ENCODE measurements around the gene PPM1D.
A peak's percentile ranks its signal among the peaks of the same experiment; 100 is the strongest.

PPM1D gene

DNA sequence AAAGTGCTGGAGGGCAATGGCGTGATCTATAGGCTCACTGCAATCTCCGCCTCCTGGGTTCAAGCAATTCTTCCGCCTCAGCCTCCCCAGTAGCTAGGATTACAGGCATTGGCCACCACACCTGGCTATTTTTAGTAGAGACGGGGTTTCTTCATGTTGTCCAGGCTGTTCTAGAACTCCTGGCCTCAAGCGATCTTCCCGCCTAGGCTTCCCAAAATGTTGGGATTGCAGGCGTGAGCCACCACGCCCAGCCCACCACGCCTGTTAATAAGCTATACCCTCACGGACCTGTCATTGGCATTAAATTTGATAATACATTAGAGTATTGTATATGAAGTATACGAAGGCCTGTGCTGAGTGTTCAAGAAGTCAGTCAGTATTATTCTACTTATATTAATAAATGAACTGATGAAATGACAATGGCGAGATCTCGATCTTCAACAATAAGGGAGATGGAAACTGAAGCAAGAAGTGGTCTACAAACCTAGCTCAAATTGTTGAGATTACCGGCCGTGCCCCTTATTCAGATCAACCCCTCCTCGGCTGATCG lies 76.8 kb downstream of the PPM1D start:
- no peak for DNase-seq

DNA sequence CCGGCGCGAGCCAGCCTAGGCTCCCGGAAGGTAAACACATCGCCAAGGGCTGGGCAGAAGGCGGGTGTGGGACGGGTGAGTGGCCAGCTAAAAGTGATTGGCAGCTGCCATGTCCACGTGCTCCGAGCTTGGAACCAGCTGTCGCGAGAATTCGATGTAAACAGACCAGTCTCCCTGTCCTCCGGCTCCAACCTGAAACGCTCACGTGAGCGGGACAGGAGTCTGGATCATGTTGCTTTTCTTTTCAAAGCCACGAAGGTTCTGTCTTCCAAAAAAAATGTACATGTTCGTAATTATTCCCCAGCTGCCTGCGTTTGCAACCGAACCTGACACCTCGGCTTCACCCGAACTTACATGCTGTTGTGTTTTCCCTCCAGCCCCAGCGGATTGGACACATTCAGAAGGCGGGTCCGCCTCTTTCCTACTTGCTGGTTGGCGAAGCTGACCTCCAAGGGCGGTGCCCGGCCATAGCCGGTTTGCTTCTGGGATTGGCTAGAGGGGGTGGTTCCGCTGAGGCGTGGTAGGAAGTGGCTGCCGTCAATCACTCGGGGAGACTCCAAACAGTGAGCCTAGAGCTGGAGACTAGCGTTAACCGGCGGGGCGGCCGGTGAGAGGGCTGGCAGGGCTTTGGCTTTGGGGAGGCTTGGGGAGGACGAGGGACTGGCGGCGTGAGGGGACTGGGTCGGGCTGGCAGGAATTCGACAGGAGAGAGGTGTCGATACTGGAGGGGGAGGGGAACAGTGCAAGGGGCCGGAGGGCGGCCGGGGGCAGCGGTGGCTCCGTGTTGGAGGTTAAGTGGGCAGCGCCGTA lies 77.5 kb downstream of the PPM1D start, which contains the start of gene BCAS3:
BCAS3 (plus strand) TSS at position 544 of the 810 bp plus-strand sequence.
- peak; percentile 99 for DNase-seq

DNA sequence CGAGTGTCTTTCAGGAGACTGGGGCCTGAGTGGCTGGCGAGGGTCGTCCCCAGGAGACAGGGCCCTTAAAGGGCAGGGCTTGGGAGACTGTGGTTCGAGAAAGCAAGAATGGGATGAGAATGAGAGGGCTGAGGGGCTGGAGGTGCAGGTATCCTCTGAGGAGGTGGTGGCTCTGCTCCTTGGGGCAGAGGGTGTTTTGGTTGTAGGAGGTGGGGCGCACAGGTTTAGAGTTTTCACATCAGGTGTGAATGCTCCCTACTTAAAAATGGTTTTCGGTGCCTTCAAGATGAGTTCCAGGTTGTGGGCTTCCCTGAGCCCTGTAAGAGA lies 78.1 kb downstream of the PPM1D start:
- DNase-seq = no peak

DNA sequence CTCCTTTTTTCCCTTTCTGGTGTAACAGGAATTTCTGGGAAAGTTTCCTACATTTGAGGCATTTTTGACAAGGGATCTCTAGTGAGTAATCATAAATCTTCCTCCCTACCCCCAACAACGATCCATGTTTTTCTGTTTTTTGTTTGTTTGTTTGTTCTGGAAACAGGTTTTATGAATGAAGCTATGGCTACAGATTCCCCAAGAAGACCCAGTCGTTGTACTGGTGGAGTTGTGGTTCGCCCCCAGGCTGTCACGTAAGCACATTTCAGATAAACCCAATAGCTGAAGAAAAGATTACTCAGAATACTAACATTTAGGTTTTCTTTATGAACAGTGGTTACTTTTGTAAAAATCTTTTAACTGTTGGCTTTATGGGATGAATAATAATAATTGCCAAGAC lies 79.3 kb downstream of the PPM1D start:
- no peak for DNase-seq

DNA sequence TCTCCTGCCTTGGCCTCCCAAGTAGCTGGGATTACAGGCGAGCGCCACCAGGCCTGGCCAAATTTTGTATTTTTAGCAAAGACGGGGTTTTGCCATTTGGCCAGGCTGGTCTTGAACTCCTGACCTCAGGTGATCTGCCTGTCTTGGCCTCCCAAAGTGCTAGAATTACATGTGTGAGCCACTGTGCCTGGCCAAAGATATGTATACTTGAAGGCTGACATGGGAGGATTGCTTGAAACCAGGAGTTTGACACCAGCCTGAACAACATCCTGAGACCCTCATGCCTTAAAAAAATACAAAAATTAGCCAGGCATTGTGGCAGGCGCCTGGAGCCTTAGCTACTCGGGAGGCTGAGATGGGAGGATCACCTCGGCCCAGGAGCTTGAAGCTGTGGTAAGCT lies 80.8 kb downstream of the PPM1D start:
- no peak for DNase-seq

DNA sequence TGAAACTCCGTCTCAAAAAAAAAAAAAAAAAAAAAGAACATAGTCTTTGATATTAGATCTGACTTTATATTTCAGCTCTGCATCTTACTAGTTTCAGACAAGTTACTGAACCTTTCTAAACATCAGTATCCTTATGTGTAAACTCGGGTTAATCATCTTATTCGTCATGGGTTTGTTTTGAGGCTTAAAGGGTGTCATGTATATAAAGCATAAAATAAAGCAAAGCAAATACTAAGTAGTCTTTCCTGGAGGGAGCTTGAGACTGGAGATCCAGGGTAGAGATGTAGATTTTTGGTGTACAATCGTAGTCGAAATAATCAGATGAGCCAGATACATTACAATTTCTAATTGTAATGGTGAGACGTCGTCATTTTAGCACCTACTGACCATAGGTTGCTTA lies 85.4 kb downstream of the PPM1D start:
- DNase-seq = no peak

DNA sequence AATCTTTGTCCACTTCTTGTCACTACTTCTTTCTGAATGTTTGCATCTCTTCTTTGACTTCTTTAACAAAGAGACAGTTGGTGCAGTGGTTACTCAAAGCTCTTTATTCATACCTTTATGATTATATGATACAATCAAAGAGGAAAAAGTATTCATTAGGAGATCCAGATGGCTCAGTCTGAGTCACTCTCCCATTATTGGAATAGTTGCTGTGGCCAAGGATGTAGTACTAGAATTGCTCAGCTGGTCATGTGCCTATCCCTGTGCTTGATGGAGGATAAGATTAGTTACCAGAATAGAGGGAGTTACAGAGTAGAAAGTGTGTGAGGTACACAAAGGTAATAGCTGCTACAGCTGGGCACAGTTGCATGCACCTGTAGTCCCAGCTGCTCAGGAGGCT lies 96.0 kb downstream of the PPM1D start:
- no peak for DNase-seq

DNA sequence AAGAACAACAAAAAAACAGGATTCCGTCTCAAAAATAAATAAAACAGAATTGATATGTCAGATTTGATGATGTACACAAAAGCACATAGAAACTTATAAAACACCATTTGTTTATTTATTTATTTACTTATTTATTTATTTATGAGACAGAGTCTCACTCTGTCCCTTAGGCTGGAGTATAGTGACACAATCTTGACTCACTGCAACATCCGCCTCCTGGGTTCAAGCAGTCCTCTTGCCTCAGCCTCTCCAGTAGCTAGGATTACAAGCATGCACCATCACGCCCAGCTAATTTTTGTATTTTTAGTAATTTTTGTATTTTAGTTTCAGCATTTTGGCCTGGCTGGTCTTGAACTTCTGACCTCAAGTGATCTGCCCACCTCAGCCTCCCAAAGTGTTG lies 99.1 kb downstream of the PPM1D start:
- no peak for DNase-seq

DNA sequence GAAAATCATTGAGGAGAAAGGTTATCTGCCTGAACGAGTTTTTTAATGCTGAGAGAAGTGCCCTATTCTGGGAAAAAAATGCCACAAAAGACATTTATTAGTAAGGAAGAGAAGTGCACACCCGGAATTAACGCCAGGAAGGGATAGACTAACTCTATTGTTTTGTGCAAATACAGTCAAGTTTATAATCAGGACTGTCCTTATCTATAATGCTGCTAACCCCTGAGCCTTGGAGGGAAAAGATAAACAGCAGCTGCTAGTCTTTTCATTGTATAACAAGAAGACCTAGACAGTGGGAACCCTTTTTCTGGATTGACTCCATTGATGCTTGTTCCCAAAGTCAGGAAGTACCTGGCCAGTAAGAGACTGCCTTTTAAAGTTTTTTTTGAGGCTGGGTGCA lies 104.2 kb downstream of the PPM1D start:
- no peak for DNase-seq

DNA sequence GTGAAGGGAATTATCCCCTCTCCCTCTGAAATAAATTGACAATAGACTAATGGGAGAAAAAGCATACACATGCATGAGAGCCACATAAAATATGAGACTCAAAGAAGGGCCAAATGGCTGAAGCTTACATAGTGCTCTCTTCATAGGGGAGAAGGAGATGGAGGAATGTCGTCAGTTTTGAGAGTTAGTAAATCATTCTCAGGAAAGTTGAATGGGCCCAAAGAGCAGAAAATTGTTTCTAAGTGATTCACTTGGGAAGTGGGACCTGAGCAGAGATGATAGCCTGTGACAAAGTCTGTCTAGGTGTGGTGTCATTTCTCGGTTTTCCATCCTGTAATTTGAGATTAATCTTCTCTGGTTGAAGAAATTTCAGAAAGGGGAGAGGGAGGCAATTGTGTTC lies 112.7 kb downstream of the PPM1D start:
- DNase-seq = no peak

DNA sequence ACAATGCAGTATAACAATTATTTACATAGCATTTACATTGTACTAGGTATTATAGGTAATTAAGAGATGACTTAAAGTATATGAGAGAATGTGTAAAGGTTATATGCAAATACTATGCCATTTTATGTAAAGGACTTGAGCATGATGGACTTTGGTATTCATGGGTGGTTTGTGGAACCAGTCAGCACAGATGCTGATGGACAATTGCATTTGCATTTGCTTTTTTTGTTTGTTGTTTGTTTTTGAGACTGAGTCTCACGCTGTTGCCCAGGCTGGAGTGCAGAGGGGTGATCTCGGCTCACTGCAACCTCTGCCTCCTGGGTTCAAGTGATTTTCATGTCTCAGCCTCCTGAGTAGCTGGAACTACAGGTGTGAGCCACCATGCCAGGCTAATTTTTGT lies 113.6 kb downstream of the PPM1D start:
- no peak for DNase-seq
